Esophagus muscularis mucosa (tissue), 4 donors: ENCODE data around the gene PFN3.

ENCODE experiments used
- CTCF ChIP-seq, 3 experiments: fragments of 200-600 bp in 2 of 3; fragments of 450-650 bp in 1 of 3; sonication (generic) in 2 of 3; IDR thresholded peaks; one replicate each; pipeline ENCODE4 v1.5.1; 2017 to 2019; ENCODE audit warnings: antibody characterized with exemption in 3 of 3, mild to moderate bottlenecking in 2 of 3, moderate library complexity in 1 of 3
- EP300 ChIP-seq: sonication (generic); formaldehyde crosslinking; IDR thresholded peaks from one replicate; pipeline ENCODE4 v1.6.1; 2017; ENCODE audit warnings: antibody characterized with exemption
- POLR2A ChIP-seq: fragments of 450-650 bp; IDR thresholded peaks from one replicate; pipeline ENCODE4 v1.6.1; 2017; ENCODE audit warnings: antibody characterized with exemption, moderate library complexity, mild to moderate bottlenecking, low read depth

- TF ChIP-seq CTCF (IDR thresholded peaks at IDR 0.05) (no peak), EP300 (no peak), POLR2A (no peak)
These were observed 29.0 kb upstream of the PFN3 start for GRCh38 chr5:177429248-177430040.
